Measurements from ENCODE around the gene PDXP.
"Not testable (repeated sequence)": the region's sequence is repeated elsewhere in the genome, so short reads cannot be mapped to it uniquely, and the experiment has no call there.

Gene PDXP

GRCh38 chr22:37692627-37693285 is 34.2 kb downstream of the PDXP start:
- no peaks in the 10 kb centered on the region for H3K27me3 ChIP-seq (ENCODE audit: insufficient read depth, low read length)
- WGBS: 97% methylated on average over 15 of the region's 15 CpGs
- no peak overlapping the region for H3K4me3 ChIP-seq (ENCODE audit: low read length)
- peaks cover 49% of the 10 kb centered on the region for H3K36me3 ChIP-seq (ENCODE audit: insufficient read depth, low read length)
- H3K9me3 ChIP-seq (ENCODE audit: insufficient read depth, low read depth, low read length): no peaks in the 10 kb centered on the region
- H3K4me1 ChIP-seq (ENCODE audit: insufficient read depth, low read length): no peaks in the 10 kb centered on the region
- no peak overlapping the region for H3K9ac ChIP-seq (ENCODE audit: low read depth, low read length)
- no peak overlapping the region for H3K27ac ChIP-seq (ENCODE audit: low read depth, low read length)

DNA sequence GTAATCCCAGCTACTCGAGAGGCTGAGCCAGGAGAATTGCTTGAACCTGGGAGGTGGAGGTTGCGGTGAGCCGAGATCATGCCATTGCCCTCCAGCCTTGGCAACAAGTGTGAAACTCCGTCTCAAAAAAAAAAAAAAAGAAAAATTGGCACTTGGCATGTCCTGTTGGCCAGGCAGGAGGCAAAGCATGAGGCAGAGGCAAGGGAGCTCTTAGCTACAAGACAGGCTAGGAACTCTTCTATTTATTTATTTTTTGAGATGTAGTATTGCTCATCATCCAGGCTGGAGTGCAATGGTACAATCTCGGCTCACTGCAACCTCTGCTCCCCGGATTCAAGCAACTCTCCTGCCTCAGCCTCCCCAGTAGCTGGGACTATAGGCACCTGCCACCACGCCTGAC is 35.6 kb downstream of the PDXP start:
- H3K4me3 ChIP-seq (ENCODE audit: low read length); H3K9me3 ChIP-seq (ENCODE audit: insufficient read depth, low read depth, low read length); H3K27ac ChIP-seq (ENCODE audit: low read depth, low read length); H3K4me1 ChIP-seq (ENCODE audit: insufficient read depth, low read length); H3K27me3 ChIP-seq (ENCODE audit: insufficient read depth, low read length); H3K9ac ChIP-seq (ENCODE audit: low read depth, low read length): not testable (repeated sequence)
- 96% methylated on average over 7 of the region's 7 CpGs for WGBS
- peaks cover 45% of the 10 kb centered on the region for H3K36me3 ChIP-seq (ENCODE audit: insufficient read depth, low read length)

GRCh38 chr22:37696260-37696656 is 37.7 kb downstream of the PDXP start:
- H3K4me3 ChIP-seq (ENCODE audit: low read length): peak overlapping the region; percentile 75
- not testable (repeated sequence) for H3K27ac ChIP-seq (ENCODE audit: low read depth, low read length)

GRCh38 chr22:37696657-37697537 is 38.4 kb downstream of the PDXP start, which contains the start of gene TRIOBP:
TSS of gene TRIOBP (plus strand) at chr22:37697048. CDS start at chr22:37701366, 4,318 bp downstream.
- Histone ChIP-seq H3K27me3 (ENCODE audit: insufficient read depth, low read length) (no peaks in the 10 kb centered on the region), H3K9me3 (ENCODE audit: insufficient read depth, low read depth, low read length) (no peaks in the 10 kb centered on the region), H3K4me3 (ENCODE audit: low read length) (peak within 1 kb of the TSS; percentile 75), H3K9ac (ENCODE audit: low read depth, low read length) (peak within 1 kb of the TSS; percentile 74), H3K4me1 (ENCODE audit: insufficient read depth, low read length) (no peaks in the 10 kb centered on the region), H3K36me3 (ENCODE audit: insufficient read depth, low read length) (peaks cover 44% of the 10 kb centered on the region), H3K27ac (ENCODE audit: low read depth, low read length) (peak within 1 kb of the TSS; percentile 74)
- WGBS: under 1% methylated on average over 38 of the region's 39 CpGs

More at GRCh38 chr22:37696260-37696656, 37.7 kb downstream of the PDXP start:
- peaks cover 44% of the 10 kb centered on the region for H3K36me3 ChIP-seq (ENCODE audit: insufficient read depth, low read length)
- WGBS: 48% methylated on average over 13 of the region's 13 CpGs
- not testable (repeated sequence) for H3K27me3 ChIP-seq (ENCODE audit: insufficient read depth, low read length); H3K4me1 ChIP-seq (ENCODE audit: insufficient read depth, low read length); H3K9ac ChIP-seq (ENCODE audit: low read depth, low read length); H3K9me3 ChIP-seq (ENCODE audit: insufficient read depth, low read depth, low read length)

DNA sequence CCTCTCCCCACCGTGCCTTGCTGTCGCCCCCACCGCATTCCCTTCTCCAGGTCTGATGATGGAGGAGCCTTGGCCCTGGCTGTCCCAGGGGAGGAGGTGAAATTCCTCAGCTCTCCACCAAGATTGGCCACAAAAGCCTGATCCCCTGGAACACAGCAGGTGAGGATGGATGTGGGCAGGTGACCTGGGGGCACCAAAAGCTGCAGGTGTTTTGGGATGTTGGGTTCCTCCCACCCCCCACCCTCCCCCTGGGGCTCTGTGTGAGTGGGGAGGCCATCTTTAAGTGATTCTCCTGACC is 39.0 kb downstream of the PDXP start:
- peak overlapping the region; percentile 74 for H3K27ac ChIP-seq (ENCODE audit: low read depth, low read length)

GRCh38 chr22:37701141-37701786 is 42.7 kb downstream of the PDXP start:
- Histone ChIP-seq H3K4me1 (ENCODE audit: insufficient read depth, low read length) (no peaks in the 10 kb centered on the region), H3K9me3 (ENCODE audit: insufficient read depth, low read depth, low read length) (no peaks in the 10 kb centered on the region), H3K36me3 (ENCODE audit: insufficient read depth, low read length) (peaks cover 71% of the 10 kb centered on the region), H3K4me3 (ENCODE audit: low read length) (no peak overlapping the region), H3K9ac (ENCODE audit: low read depth, low read length) (no peak overlapping the region), H3K27ac (ENCODE audit: low read depth, low read length) (no peak overlapping the region), H3K27me3 (ENCODE audit: insufficient read depth, low read length) (no peaks in the 10 kb centered on the region)
- WGBS: 93% methylated on average over 8 of the region's 8 CpGs

More for the DNA sequence above, 39.0 kb downstream of the PDXP start:
- Histone ChIP-seq H3K27me3 (ENCODE audit: insufficient read depth, low read length) (no peaks in the 10 kb centered on the region), H3K36me3 (ENCODE audit: insufficient read depth, low read length) (peaks cover 45% of the 10 kb centered on the region), H3K4me3 (ENCODE audit: low read length) (peak overlapping the region; percentile 75), H3K9me3 (ENCODE audit: insufficient read depth, low read depth, low read length) (no peaks in the 10 kb centered on the region), H3K4me1 (ENCODE audit: insufficient read depth, low read length) (no peaks in the 10 kb centered on the region), H3K9ac (ENCODE audit: low read depth, low read length) (peak overlapping the region; percentile 74)
- WGBS: 0% methylated on average over 3 of the region's 3 CpGs

DNA sequence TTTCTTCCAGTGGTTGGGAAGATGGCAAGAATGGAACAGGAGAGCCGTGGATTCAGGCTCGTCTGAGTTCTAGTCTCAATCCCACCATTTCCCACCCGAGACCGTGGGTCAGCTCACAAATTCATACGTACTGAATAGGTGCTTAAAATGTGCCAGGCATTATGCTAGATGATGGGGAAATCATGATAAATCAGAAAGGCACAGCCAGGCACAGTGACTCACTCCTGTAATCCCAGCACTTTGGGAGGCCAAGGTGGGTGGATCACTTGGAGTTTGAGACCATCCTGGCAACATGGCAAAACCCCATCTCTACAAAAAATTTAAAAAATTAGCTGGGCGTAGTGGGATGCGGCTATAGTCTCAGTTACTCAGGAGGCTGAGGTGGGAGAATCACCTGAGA is 45.4 kb downstream of the PDXP start:
- Histone ChIP-seq H3K4me1 (ENCODE audit: insufficient read depth, low read length) (no peaks in the 10 kb centered on the region), H3K9me3 (ENCODE audit: insufficient read depth, low read depth, low read length) (no peaks in the 10 kb centered on the region), H3K36me3 (ENCODE audit: insufficient read depth, low read length) (peaks cover 77% of the 10 kb centered on the region), H3K27me3 (ENCODE audit: insufficient read depth, low read length) (no peaks in the 10 kb centered on the region), H3K9ac (ENCODE audit: low read depth, low read length) (no peak overlapping the region), H3K27ac (ENCODE audit: low read depth, low read length) (no peak overlapping the region), H3K4me3 (ENCODE audit: low read length) (no peak overlapping the region)
- WGBS: 93% methylated on average over 7 of the region's 7 CpGs

GRCh38 chr22:37704645-37705044 is 46.1 kb downstream of the PDXP start:
- peaks cover 75% of the 10 kb centered on the region for H3K36me3 ChIP-seq (ENCODE audit: insufficient read depth, low read length)
- no peak overlapping the region for H3K27ac ChIP-seq (ENCODE audit: low read depth, low read length)
- H3K9ac ChIP-seq (ENCODE audit: low read depth, low read length): no peak overlapping the region
- no peaks in the 10 kb centered on the region for H3K27me3 ChIP-seq (ENCODE audit: insufficient read depth, low read length)
- no peak overlapping the region for H3K4me3 ChIP-seq (ENCODE audit: low read length)
- H3K4me1 ChIP-seq (ENCODE audit: insufficient read depth, low read length): no peaks in the 10 kb centered on the region
- no peaks in the 10 kb centered on the region for H3K9me3 ChIP-seq (ENCODE audit: insufficient read depth, low read depth, low read length)
- WGBS: 96% methylated on average over 3 of the region's 3 CpGs

- H3K36me3 ChIP-seq (ENCODE audit: insufficient read depth, low read length): peaks cover 77% of the 10 kb centered on the region
- WGBS: 88% methylated on average over 3 of the region's 3 CpGs
- no peaks in the 10 kb centered on the region for H3K4me1 ChIP-seq (ENCODE audit: insufficient read depth, low read length)
- H3K4me3 ChIP-seq (ENCODE audit: low read length): no peak overlapping the region
- H3K9me3 ChIP-seq (ENCODE audit: insufficient read depth, low read depth, low read length): no peaks in the 10 kb centered on the region
- no peak overlapping the region for H3K27ac ChIP-seq (ENCODE audit: low read depth, low read length)
- H3K27me3 ChIP-seq (ENCODE audit: insufficient read depth, low read length): no peaks in the 10 kb centered on the region
- no peak overlapping the region for H3K9ac ChIP-seq (ENCODE audit: low read depth, low read length)
Observed at GRCh38 chr22:37705205-37705604, 46.7 kb downstream of the PDXP start.

DNA sequence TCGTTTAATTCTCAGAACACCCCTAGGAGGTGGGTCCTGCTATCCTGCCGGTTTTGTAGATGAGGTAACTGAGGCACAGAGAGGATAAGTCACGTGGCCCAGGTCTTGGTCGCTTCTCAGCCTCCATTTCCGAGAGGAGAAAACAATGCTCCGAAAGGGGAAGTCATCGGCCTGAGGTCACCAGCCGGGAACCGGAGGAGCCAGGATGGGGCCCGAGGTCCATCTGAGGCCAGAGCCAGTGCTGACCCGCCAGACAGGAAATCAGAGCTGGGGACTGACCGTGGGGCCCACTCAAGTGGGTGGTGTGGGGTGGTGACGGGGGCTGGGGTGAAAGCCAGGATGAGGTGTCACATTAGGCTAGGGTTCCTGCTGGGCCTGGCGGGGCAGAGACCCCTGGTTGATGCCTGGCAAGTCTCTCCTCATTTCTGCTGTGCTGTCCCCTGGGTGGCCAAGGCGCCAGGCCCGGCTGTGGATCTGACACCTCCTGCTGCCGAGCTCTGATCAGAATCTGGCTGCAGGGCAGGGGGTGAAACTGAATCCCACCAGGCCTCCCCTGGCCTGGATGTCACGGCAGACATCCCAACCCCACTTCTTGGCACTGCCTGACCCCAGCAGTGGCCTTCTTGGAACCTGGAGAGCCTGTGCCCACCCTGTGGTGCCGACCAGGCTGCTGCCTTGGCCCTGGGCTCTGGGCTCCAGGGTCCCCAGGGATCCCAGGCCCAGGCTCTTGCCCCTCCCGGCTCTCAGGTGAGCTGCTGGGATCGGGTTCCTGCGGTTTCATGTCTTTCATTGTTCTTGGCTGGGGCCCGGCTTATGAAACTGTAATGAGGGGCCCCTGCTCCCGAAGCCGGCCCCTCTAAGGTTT is 50.3 kb downstream of the PDXP start:
- H3K4me1 ChIP-seq (ENCODE audit: insufficient read depth, low read length): no peaks in the 10 kb centered on the region
- H3K4me3 ChIP-seq (ENCODE audit: low read length): no peak overlapping the region
- 94% methylated on average over 25 of the region's 25 CpGs for WGBS
- no peak overlapping the region for H3K9ac ChIP-seq (ENCODE audit: low read depth, low read length)
- H3K27ac ChIP-seq (ENCODE audit: low read depth, low read length): no peak overlapping the region
- H3K27me3 ChIP-seq (ENCODE audit: insufficient read depth, low read length): no peaks in the 10 kb centered on the region
- H3K36me3 ChIP-seq (ENCODE audit: insufficient read depth, low read length): peaks cover 69% of the 10 kb centered on the region
- no peaks in the 10 kb centered on the region for H3K9me3 ChIP-seq (ENCODE audit: insufficient read depth, low read depth, low read length)

Data from HUES64 (cell line).